ENCODE data around the gene KANSL1. TPM values are rescaled to one million over a fixed set of nuclear protein-coding genes. Genes with fewer than 3 reads are reported as not detected.

Gene KANSL1
- total RNA-seq, 1 experiment from 2014 or later = 67.1 TPM

DNA sequence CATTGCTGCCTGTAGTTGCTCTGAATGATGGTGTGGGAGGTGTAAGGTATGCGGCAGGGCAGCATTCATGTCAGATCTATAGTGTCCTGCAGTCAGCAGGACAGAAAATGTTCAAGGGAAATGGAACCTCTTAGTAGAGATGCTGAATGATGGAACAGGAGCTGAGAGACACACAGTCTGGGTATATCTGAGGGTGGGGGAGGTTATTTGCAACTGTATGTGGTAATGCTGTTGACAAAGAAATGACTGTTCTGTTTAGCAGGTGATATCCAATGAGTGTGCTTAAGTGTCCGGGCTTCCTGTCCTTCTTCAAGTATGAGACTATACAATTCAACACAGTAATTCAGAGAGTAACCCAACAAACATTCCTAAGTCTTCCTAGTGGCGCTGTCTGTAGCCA lies 147.6 kb downstream of the KANSL1 start:
- TF ChIP-seq, protein P1, sequence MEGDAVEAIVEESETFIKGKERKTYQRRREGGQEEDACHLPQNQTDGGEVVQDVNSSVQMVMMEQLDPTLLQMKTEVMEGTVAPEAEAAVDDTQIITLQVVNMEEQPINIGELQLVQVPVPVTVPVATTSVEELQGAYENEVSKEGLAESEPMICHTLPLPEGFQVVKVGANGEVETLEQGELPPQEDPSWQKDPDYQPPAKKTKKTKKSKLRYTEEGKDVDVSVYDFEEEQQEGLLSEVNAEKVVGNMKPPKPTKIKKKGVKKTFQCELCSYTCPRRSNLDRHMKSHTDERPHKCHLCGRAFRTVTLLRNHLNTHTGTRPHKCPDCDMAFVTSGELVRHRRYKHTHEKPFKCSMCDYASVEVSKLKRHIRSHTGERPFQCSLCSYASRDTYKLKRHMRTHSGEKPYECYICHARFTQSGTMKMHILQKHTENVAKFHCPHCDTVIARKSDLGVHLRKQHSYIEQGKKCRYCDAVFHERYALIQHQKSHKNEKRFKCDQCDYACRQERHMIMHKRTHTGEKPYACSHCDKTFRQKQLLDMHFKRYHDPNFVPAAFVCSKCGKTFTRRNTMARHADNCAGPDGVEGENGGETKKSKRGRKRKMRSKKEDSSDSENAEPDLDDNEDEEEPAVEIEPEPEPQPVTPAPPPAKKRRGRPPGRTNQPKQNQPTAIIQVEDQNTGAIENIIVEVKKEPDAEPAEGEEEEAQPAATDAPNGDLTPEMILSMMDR (IDR thresholded peaks at IDR 0.05; ENCODE audit: unreplicated experiment) = no peak
- CTCF ChIA-PET = interaction anchor here (0.6 to 2.6 kb wide), 8 partner anchors 10 to 169 kb away, joined by 4 to 16 read pairs (median 9); no protein-coding TSS in a partner anchor

DNA sequence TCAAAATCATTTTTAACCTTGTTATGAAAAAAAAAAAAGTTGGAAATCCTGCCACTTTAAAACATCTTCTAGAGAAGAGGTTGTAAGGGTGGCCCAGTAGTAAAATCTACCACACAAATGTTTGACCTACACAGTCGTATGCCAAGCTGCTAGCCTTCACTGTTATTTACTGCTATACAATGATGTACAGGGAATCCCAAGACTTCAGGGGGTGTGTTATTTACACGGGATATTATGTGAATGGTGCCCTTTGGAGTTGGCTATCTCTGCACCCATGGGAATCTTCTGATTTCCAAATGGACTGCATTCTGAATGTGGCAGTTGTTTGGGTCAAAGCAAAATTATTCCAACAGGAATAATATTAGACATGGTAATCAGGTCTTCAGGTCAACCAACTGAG lies 148.2 kb downstream of the KANSL1 start:
- H3K9me3 Mint-ChIP-seq (ENCODE audit: unreplicated experiment) = no peaks in the 10 kb centered on the region
- intact Hi-C loops (cut with micrococcal nuclease) = loop anchor here (1.0 to 2.0 kb wide), 4 partner anchors 42 to 168 kb away; no protein-coding TSS in a partner anchor

More for the DNA sequence above, 147.6 kb downstream of the KANSL1 start:
- POLR2A ChIA-PET = interaction anchor here (3.0 to 5.3 kb wide), 2 partner anchors 12 to 147 kb away, joined by 12 to 30 read pairs; partner anchors contain the start of gene KANSL1
- BruUV-seq (replicated peaks) = no TSS peak
- peaks cover 21% of the 10 kb centered on the region for H3K4me1 Mint-ChIP-seq (ENCODE audit: insufficient read depth, unreplicated experiment)
- H3K4me3 Mint-ChIP-seq (ENCODE audit: unreplicated experiment) = no peak overlapping the region
- peaks cover 96% of the 10 kb centered on the region for H3K36me3 Mint-ChIP-seq (ENCODE audit: insufficient read depth, unreplicated experiment)
- DNase-seq (ENCODE audit: unreplicated experiment) = no peak
- H3K9me3 Mint-ChIP-seq (ENCODE audit: unreplicated experiment) = no peaks in the 10 kb centered on the region
- intact Hi-C loops (cut with micrococcal nuclease) = loop anchor here (2.0 kb wide), 1 partner anchor 43 kb away; no protein-coding TSS in a partner anchor
- no peak overlapping the region for H3K27ac Mint-ChIP-seq (ENCODE audit: low read depth, unreplicated experiment)
- no peaks in the 10 kb centered on the region for H3K27me3 Mint-ChIP-seq (ENCODE audit: insufficient read depth, unreplicated experiment)

DNA sequence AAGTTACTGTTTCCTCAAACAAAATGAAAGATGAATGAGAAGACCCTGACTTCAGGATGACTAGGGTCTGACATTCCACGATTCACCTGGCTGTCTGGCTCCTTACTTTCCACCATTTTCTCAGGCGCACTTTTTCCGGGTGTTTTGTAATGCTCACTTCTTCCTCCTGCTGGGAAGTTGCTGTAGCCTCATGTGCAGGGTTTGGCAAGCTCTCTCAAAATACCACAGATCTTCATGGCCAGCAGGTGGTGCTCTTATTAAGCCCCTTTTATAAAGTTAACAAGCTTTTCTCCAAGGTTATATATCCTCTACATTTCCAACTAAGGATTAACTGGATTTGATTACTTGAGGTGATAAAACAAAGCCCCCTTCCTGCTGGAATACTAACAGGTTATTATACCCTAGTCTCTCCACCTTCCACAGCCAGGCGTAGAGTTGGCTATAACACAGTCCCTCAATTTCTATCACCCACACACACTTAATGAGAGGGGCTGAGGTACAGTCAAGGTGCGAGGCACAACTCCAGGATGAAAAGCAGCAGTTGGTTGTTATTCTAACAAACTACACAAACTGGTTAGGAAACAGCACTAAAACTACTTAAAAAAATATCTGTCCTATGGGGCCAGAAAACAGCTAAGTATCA lies 148.8 kb downstream of the KANSL1 start:
- H3K4me1 Mint-ChIP-seq (ENCODE audit: insufficient read depth, unreplicated experiment) = peaks cover 21% of the 10 kb centered on the region
- DNase-seq (ENCODE audit: unreplicated experiment) = peak; percentile 86
- H3K27me3 Mint-ChIP-seq (ENCODE audit: insufficient read depth, unreplicated experiment) = no peaks in the 10 kb centered on the region
- no peak overlapping the region for H3K4me3 Mint-ChIP-seq (ENCODE audit: unreplicated experiment)
- POLR2A ChIA-PET = interaction anchor here (0.7 to 5.3 kb wide), 11 partner anchors 9 to 224 kb away, joined by 3 to 30 read pairs (median 3); partner anchors contain the start of gene KANSL1
- peak overlapping the region; percentile 61 for H3K27ac Mint-ChIP-seq (ENCODE audit: low read depth, unreplicated experiment)
- H3K9me3 Mint-ChIP-seq (ENCODE audit: unreplicated experiment) = no peaks in the 10 kb centered on the region
- no TSS peak for BruUV-seq (replicated peaks)
- TF ChIP-seq, protein P1 (IDR thresholded peaks at IDR 0.05; ENCODE audit: unreplicated experiment) = peak; percentile 70
- CTCF ChIA-PET = interaction anchor here (0.6 to 3.3 kb wide), 27 partner anchors 9 to 465 kb away, joined by 3 to 16 read pairs (median 5); partner anchors contain the start of gene KANSL1
- intact Hi-C loops (cut with micrococcal nuclease) = loop anchor here (1.0 to 2.0 kb wide), 4 partner anchors 42 to 169 kb away; no protein-coding TSS in a partner anchor
- peaks cover 96% of the 10 kb centered on the region for H3K36me3 Mint-ChIP-seq (ENCODE audit: insufficient read depth, unreplicated experiment)

More for the DNA sequence above, 148.2 kb downstream of the KANSL1 start:
- ChIA-PET POLR2A (interaction anchor here (0.9 to 5.3 kb wide), 9 partner anchors 10 to 168 kb away, joined by 3 to 30 read pairs (median 4); partner anchors contain the start of gene KANSL1), CTCF (interaction anchor here (0.6 to 3.3 kb wide), 20 partner anchors 8 to 466 kb away, joined by 3 to 16 read pairs (median 6); partner anchors contain the start of gene KANSL1)
- Mint-ChIP-seq H3K27ac (ENCODE audit: low read depth, unreplicated experiment) (no peak overlapping the region), H3K4me1 (ENCODE audit: insufficient read depth, unreplicated experiment) (peaks cover 21% of the 10 kb centered on the region), H3K4me3 (ENCODE audit: unreplicated experiment) (no peak overlapping the region), H3K36me3 (ENCODE audit: insufficient read depth, unreplicated experiment) (peaks cover 96% of the 10 kb centered on the region), H3K27me3 (ENCODE audit: insufficient read depth, unreplicated experiment) (no peaks in the 10 kb centered on the region)
- DNase-seq (ENCODE audit: unreplicated experiment) = no peak
- no TSS peak for BruUV-seq (replicated peaks)
- TF ChIP-seq, protein P1 (IDR thresholded peaks at IDR 0.05; ENCODE audit: unreplicated experiment) = no peak

DNA sequence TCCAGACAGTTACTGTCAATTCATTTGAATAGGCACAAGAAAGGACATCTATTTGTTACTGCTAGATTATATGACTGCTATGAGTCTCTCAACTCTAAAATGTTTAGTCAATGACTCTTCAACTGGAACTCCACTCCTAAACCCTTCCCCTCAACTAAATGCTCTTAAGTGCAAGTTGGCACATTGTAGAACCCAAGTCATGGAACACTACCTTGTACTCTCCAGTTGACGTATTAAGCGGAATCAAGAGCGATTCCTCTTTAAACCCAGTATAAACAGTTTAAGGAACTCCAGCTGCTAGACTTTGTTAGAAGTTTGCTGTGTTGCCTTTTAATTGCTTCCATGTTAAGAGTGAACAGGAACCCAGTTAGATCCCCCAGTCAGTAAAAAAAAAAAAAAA lies 149.6 kb downstream of the KANSL1 start:
- no TSS peak for BruUV-seq (replicated peaks)
- Mint-ChIP-seq H3K4me3 (ENCODE audit: unreplicated experiment) (no peak overlapping the region), H3K27ac (ENCODE audit: low read depth, unreplicated experiment) (peak overlapping the region; percentile 61), H3K4me1 (ENCODE audit: insufficient read depth, unreplicated experiment) (peaks cover 21% of the 10 kb centered on the region), H3K27me3 (ENCODE audit: insufficient read depth, unreplicated experiment) (no peaks in the 10 kb centered on the region), H3K36me3 (ENCODE audit: insufficient read depth, unreplicated experiment) (peaks cover 96% of the 10 kb centered on the region), H3K9me3 (ENCODE audit: unreplicated experiment) (no peaks in the 10 kb centered on the region)
- ChIA-PET POLR2A (interaction anchor here (0.7 to 5.3 kb wide), 5 partner anchors 14 to 225 kb away, joined by 3 to 30 read pairs (median 5); partner anchors contain the start of gene KANSL1), CTCF (interaction anchor here (0.6 to 3.3 kb wide), 13 partner anchors 8 to 223 kb away, joined by 3 to 16 read pairs (median 4); partner anchors contain the start of gene KANSL1)
- intact Hi-C loops (cut with micrococcal nuclease) = loop anchor here (1.0 to 2.0 kb wide), 4 partner anchors 41 to 170 kb away; no protein-coding TSS in a partner anchor
- no peak for DNase-seq (ENCODE audit: unreplicated experiment)
- TF ChIP-seq, protein P1 (IDR thresholded peaks at IDR 0.05; ENCODE audit: unreplicated experiment) = no peak
